GM20000 (cell line): ENCODE measurements around the gene PAPLN.

ENCODE experiments used
- DNase-seq: peaks from one replicate; pipeline ENCODE4 v3.0.0; 2012; ENCODE audit warnings: low spot score
- TF ChIP-seq, protein P1 (sequence below): IDR thresholded peaks from 2 replicates; pipeline ENCODE4 v1.5.1; 2012; ENCODE audit warnings: mild to moderate bottlenecking, control low read depth; ENCODE audit errors: extremely low read depth, missing control alignments

PAPLN gene

GRCh38 chr14:73267474-73267873 is 30.2 kb downstream of the PAPLN start:
- no peak for DNase-seq
- TF ChIP-seq, protein P1, sequence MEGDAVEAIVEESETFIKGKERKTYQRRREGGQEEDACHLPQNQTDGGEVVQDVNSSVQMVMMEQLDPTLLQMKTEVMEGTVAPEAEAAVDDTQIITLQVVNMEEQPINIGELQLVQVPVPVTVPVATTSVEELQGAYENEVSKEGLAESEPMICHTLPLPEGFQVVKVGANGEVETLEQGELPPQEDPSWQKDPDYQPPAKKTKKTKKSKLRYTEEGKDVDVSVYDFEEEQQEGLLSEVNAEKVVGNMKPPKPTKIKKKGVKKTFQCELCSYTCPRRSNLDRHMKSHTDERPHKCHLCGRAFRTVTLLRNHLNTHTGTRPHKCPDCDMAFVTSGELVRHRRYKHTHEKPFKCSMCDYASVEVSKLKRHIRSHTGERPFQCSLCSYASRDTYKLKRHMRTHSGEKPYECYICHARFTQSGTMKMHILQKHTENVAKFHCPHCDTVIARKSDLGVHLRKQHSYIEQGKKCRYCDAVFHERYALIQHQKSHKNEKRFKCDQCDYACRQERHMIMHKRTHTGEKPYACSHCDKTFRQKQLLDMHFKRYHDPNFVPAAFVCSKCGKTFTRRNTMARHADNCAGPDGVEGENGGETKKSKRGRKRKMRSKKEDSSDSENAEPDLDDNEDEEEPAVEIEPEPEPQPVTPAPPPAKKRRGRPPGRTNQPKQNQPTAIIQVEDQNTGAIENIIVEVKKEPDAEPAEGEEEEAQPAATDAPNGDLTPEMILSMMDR: no peak

GRCh38 chr14:73269729-73270531 is 32.6 kb downstream of the PAPLN start:
- TF ChIP-seq, protein P1: no peak
- peak; percentile 73 for DNase-seq

GRCh38 chr14:73272393-73272792 is 35.1 kb downstream of the PAPLN start:
- no peak for DNase-seq
- TF ChIP-seq, protein P1: no peak

GRCh38 chr14:73273799-73274198 is 36.5 kb downstream of the PAPLN start:
- TF ChIP-seq, protein P1: no peak
- DNase-seq: no peak

DNA sequence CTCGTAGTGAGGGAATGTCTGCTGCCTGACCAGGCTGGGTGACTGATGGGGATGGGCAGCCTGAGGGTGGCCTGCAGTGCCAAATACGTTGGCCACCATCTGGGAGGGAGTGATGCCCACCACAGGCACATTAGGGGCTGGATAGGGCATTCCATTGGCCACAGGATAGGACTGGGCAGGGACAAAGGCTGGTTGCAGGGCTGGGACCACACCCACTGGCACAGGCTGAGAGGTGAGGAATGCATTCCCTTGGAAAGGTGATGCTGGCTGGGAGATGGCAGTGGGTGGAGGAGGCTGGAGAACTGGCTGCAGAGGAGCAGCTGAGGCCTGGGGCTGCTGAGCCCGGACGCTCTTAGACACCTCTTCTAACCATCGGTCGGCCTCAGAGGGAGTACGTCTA is 39.5 kb downstream of the PAPLN start:
- TF ChIP-seq, protein P1: no peak
- DNase-seq: no peak

DNA sequence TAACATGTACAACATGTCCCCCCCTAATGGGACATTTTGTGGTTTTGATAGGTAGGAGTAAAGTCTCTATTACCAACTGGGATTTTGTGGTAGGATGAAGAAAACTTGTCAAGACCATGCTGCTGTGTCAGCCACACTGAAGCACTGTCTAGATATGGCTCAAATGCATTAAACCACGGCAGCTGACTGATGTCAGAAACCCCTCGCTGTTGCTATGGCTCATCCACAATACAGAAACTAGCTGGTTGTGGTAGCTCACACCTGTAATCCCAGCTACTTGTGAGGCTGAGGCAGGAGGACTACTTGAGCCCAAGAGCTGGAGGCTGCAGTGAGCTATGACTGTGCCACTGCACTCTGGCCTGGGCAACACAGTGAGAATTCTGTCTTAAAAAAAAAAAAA is 40.1 kb downstream of the PAPLN start:
- no peak for DNase-seq
- TF ChIP-seq, protein P1: no peak

DNA sequence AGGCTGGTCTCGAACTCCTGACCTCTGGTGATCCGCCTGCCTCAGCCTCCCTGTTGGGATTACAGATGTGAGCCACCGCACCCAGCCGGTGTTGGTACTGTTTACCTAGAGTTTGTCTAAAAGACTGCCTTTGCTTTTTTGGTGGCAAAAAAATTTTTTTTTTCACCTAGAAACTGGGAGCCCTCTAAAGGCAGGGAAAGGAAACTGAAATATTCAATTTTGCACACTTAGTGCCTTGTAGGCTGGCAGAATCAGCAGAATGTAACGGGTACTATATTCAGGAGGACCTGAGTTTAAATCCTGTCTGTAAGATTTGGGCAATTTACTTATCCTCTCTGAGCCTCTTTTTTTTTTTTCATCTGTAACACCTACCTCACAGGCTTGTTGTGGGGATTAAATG is 43.6 kb downstream of the PAPLN start:
- no peak for DNase-seq
- TF ChIP-seq, protein P1: no peak
